Measurements from ENCODE around the gene THNSL1.
"Not testable (repeated sequence)": the region's sequence is repeated elsewhere in the genome, so short reads cannot be mapped to it uniquely, and the experiment has no call there.

THNSL1 gene

GRCh38 chr10:25016376-25017153 lies at the start of gene THNSL1:
Gene THNSL1 (plus strand): TSS chr10:25016612. CDS start chr10:25023224, 6,612 bp downstream.
- DNase-seq = peak; percentile 97

GRCh38 chr10:24966962-24967481 lies 49.4 kb upstream of the THNSL1 start:
- DNase-seq = no peak

- no peak for DNase-seq
These were observed 48.1 kb upstream of the THNSL1 start for GRCh38 chr10:24968349-24968748.

GRCh38 chr10:24968951-24969350 lies 47.5 kb upstream of the THNSL1 start:
- not testable (repeated sequence) for DNase-seq

- DNase-seq = peak; percentile 29
These were observed 46.6 kb upstream of the THNSL1 start for GRCh38 chr10:24969841-24970281.

- DNase-seq = no peak
These were observed 45.0 kb upstream of the THNSL1 start for GRCh38 chr10:24971374-24971773.

GRCh38 chr10:24973163-24973562 lies 43.2 kb upstream of the THNSL1 start:
- DNase-seq = no peak

- no peak for DNase-seq
These were observed 41.4 kb upstream of the THNSL1 start for GRCh38 chr10:24974976-24975375.

- DNase-seq = no peak
These were observed 36.7 kb upstream of the THNSL1 start for GRCh38 chr10:24979685-24980084.

- no peak for DNase-seq
These were observed 35.2 kb upstream of the THNSL1 start for GRCh38 chr10:24981161-24981710.

GRCh38 chr10:24982319-24983112 lies 33.9 kb upstream of the THNSL1 start:
- DNase-seq = no peak

- no peak for DNase-seq
These were observed 33.3 kb upstream of the THNSL1 start for GRCh38 chr10:24983130-24983529.

- no peak for DNase-seq
These were observed 32.5 kb upstream of the THNSL1 start for GRCh38 chr10:24983946-24984345.

- DNase-seq = no peak
These were observed 31.5 kb upstream of the THNSL1 start for GRCh38 chr10:24984906-24985305.

- DNase-seq = no peak
These were observed 27.4 kb upstream of the THNSL1 start for GRCh38 chr10:24988831-24989640.

GRCh38 chr10:24989867-24990266 lies 26.5 kb upstream of the THNSL1 start:
- DNase-seq = no peak

- no peak for DNase-seq
These were observed 25.1 kb upstream of the THNSL1 start for GRCh38 chr10:24991298-24991697.

- DNase-seq = no peak
These were observed 23.8 kb upstream of the THNSL1 start for GRCh38 chr10:24992512-24993133.

- DNase-seq = peak; percentile 53
These were observed 23.0 kb upstream of the THNSL1 start for GRCh38 chr10:24993237-24993958.

- DNase-seq = no peak
These were observed 21.3 kb upstream of the THNSL1 start for GRCh38 chr10:24995072-24995471.

- DNase-seq = no peak
These were observed 18.4 kb upstream of the THNSL1 start for GRCh38 chr10:24998044-24998443.

Measured in kidney glomerular epithelial cell (primary cell).